Activated CD8-positive, alpha-beta memory T cell treated with anti-CD3 and anti-CD28 coated beads for 48 hours (primary cell): ENCODE results near the gene DCTN5.
"Not testable (repeated sequence)": the region's sequence is repeated elsewhere in the genome, so short reads cannot be mapped to it uniquely, and the experiment has no call there.

Source experiments
- DNase-seq, 3 experiments: peaks; one replicate each; pipeline ENCODE4 v3.0.0-alpha.2; 2020; ENCODE audit warnings: low read depth in 2 of 3, low spot score in 2 of 3

Gene DCTN5

DNA sequence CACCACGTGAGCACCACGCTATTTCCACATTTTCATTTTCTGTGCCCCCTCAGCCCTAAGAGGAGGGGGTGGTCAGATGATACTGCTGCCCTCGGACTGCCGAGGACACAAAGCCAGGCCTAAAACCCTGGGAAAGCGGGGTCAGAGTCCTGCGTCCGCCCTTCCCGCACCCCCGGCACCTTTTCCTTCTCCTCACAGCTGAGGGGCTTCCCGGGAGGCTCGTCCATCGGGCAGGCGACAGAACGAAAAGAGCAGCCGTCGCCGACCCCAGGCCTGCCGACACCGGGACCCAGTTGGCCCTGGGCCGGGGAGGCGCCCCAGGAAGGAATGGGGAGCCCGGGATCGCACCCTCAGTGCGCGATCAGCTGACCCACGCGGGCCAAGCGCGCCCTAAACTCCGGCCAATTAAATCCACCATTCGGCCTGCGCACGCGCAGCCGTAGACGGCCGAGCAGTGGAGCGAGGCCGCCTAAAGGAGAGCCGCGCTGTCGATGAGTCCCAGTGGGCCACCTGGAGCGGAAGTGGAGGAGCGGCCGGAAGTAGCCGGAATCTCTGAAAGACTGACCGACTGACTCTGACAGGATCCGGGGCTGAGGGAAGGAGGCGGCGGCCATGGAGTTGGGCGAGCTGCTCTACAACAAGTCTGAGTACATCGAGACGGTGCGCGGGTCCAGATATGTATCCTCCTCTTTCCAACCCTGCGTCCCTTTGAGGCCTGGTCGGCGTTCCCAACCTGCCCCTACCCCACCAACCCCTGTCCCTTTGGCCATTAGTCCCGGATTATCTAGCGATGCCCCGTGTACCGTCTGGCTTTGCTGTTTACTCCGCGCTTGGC is at the start of gene DCTN5, which contains the start of gene PALB2:
Gene DCTN5 (plus strand): TSS at position 536 of the 835 bp plus-strand sequence. CDS start 77 bp downstream, at position 613.
Gene PALB2 (minus strand): TSS at position 380 of the 835 bp plus-strand sequence. CDS start 153 bp downstream, at position 227.
- DNase-seq, result peak; percentile 57 to 84 (median 71)

DNA sequence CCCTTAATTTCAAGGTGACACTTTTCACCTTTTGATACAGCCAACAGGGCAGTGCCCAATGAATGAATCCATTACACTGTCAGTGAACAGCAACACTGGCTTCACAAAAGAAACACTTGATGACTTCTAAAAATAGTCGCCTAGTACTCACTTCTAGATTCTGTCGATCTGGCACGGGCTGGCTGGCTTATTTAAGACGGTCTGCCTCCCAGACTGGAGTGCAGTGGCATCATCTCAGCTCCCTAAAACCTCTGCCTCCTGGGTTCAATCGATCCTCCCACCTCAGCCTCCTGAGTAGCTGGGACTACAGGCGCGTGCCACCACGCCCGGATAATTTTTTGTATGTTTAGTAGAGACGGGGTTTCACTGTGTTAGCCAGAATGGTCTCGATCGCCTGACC is 47.1 kb upstream of the DCTN5 start:
- DNase-seq, result no peak

DNA sequence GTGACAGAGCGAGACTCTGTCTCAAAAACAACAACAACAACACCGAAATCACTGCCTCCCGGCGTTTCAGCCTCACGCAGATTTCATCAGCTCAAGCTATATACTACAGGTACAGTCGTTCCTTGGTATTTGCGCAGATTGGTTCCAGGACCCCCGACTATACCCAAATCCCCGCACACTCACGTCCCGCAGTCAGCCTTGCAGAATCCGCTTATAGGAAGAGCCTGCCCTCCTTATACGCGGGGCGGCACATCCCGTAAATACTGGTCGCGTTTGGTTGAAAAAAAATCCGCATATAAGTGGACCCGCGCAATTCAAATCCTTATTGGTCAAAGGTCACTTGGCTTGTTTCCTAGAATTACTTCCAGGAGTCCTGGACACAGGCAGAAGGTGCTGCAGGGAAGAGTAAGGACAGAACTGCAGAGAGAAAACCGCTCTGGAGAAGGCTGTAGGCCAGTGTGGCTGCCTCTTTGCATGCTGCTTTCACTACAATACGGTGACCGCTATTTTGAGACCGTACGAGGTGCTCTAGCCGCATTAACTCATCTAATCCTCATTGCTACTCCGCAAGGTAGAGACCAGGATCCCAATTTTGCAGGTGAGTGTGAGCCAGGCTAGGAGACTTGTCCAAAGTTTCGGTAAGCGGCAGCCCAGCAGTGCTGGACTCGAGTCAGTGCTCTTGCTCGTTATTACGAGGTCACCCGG is 45.9 kb upstream of the DCTN5 start:
- peak in 1 of 3 experiments; percentile 4 for DNase-seq

DNA sequence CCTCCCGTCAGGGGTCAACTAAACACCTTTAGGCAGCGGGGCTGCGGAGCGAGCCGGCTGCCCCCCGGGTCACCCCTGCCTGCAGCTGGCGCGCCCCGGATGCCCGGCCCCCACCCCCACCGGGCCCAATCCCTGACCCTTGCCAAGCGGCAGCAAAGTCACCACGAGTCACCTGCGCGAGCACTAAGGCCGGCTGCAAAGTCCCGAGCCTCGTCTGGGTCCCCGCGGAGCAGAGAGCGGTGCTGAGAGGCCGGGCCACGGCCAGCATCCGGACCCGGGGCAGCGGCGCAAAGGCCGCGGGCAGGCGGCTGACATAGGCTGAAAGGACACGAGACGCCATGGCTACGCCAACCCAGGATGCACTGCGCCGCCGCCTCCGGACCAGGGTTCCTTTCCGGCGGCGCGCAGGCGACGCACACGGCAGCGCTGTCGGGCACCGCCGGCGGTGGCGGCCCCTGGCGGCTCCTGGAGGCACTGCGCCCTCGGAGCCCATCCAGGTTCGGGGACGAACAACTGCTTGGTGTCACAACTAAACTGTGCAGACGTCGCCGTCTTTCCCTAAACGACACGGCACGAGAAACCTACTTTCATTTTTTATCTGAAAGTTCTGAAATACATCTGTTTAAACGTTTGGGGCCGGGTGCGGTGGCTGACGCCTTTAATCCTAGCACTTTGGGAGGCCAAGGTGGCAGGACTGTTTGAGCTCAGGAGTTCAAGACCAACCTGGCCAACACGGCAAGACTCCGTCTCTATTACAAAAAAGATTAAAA is 45.1 kb upstream of the DCTN5 start, which contains the start of gene NDUFAB1:
Gene NDUFAB1 (minus strand): TSS at position 366 of the 770 bp plus-strand sequence. CDS start 26 bp downstream, at position 340.
- peak; percentile 75 to 81 (median 77) for DNase-seq

DNA sequence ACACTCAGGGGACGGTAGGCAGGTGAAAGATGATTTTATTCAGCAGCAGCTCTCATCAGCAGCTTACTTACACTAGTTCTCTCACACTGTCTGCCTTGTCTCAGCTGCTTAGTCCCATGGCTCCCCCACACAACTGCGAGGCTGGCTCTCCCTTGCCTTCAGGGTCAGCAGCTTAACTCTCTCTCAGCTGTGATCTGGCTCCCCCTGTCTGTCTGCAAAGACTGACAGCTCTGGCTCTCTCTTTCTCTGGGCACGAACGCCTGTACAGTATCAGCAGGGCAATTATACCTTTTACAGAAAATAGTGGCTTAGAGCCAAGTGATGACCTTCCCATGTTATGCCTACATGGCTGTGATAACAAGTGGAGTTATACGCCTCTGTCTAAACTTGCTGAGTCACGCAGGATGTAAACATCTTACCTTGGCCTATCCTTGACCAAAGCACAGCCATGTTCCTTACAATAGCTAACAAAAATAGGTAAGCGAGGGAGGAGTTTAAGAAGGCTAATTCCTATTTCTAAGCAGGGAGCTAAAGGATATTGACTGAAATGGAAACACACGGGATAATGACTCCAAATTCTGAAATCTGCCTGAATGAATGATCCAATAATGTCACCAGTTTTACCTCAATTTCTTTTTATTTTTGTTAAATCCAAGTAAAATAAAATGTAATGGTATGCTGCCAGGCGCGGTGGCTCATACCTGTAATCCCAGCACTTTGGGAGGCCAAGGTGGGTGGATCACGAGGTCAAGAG is 44.1 kb upstream of the DCTN5 start:
- DNase-seq, result peak in 1 of 3 experiments; percentile 3

DNA sequence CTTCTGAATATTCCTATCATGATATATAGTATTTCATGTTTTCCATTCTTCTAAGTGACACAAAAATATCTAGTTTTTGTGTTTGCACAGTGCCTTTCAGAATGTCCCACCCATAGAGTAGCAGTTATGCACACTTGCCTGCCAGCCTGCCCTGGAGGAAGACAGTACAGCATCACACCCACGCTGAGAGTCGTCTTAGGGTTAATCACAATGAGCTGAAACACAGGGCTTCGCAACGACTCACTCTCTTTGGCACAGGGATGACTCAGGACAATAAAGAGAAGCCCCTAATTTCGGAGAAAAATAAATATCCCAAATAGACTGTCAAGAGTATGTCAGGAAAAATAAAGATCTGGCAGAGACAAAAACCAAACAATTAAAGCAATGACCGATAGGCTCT is 33.5 kb upstream of the DCTN5 start:
- no peak for DNase-seq

DNA sequence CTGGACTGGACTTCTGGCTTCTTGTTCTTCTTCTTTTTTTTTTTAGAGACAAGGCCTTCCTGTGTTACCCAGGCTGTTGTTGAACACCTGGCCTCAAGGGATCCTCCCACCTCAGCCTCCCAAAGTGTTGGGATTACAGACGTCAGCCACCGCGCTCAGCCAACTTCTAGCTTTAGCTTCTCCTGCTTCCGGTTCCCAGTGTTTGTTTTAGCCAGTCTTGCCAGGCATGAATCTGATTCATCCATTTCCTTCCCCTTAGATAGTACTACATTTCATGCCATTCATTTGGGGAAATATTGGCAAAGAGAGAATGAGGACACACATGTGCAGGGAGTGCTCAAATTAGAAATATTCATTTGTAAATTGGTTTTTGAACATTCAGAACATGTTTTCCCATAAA is 33.1 kb upstream of the DCTN5 start:
- DNase-seq, result no peak

DNA sequence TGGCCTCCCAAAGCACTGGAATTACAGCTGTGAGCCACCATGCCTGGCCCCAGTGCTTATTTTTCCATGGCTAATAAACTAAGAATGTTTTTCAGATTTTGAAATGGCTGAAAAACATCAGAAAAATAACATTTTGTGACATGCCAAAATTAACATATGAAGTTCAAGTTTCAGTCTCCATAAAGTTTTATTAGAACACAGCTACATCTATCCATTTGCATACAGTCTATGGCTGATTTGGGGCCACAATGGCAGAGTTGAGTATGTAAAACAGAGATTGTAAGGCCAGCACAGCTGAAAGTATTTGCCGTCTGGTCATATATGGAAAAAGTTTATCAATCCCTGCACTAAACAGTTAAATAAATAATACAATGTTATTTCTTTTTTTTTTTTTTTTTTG is 31.3 kb upstream of the DCTN5 start:
- no peak for DNase-seq

DNA sequence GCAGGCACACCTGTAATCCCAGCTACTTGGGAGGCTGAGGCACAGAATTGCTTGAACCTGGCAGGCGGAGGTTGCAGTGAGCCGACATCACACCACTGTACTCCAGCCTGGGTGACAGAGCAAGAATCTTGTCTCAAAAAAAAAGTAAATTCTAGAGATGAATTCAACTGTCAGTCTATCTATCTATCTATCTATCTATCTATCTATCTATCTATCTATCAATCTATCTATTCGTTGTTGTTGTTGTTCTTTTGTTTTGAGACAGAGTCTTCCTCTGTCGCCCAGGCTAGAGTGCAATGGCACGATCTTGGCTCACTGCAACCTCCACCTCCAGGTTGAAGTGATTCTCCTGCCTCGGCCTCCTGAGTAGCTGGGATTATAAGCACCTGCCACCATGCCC is 30.4 kb upstream of the DCTN5 start:
- not testable (repeated sequence) for DNase-seq

DNA sequence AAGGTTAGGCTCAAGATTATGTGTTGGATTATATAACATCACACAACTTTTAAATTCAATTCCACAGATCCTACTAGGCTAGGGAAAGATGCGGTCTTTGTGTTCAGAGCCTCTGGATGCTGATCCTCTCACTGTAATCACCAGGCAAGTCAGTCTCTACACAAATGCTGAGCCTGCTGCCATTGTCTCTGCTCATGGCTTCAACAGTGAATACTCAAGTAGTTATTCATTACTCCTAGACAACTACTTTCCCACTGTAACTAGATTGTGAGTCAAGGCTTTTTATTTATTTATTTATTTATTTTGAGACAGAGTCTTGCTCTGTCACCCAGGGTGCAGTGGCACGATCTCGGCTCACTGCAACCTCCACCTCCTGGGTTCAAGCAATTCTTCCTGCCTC is 29.3 kb upstream of the DCTN5 start:
- no peak for DNase-seq

DNA sequence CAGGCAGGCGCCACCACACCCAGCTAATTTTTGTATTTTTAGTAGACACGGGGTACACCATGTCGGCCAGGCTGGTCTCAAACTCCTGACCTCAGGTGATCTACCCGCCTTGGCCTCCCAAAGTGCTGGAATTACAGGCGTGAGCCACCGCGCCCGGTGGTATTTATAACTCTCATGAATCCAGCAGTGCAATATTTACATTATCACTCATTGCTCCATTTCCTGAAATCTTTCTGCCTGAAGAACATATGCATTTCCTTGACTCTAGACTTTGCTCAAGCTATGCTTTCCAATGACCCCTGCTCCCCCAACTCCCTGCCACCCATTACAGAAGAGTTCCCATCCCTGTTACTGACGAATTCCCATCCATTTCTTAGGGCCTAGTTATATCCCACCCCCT is 25.5 kb upstream of the DCTN5 start:
- DNase-seq, result no peak

DNA sequence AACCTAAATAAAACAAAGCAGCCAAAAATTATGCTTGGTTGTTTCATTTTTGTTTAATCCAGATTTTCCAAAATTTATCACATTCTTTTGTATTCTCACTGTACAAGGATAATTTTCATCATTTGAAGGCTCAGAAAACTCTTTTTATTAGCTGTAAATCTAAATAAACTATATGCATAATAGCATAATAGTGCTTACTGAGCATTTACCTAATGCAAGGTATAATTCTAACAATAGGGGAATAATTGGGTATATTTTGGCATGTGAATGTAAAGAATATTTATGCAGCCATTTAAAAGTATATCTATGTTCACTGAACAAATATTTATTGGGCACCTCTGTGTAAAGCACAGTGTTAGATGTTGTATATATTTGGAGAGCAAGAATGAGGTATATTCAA is 17.2 kb upstream of the DCTN5 start:
- DNase-seq, result no peak

DNA sequence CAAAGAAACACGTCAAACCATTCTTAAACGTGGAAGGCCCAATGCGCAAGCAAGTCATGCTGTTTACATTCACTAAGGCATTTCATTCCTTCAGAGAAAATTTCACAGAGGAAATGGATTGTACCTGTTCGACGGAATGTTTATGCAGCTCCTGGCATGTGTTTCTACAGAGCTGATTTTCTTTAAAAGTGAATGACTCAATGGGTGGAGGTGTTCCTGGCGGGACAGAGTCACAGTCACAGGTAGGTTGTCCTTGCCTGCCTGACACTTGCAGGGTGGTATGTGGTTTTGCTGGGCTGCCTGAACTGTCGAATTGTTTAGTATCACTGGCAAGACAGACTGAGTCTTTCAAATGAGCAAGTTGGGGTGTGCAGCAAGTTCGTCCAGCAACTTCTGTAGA is 11.8 kb upstream of the DCTN5 start:
- no peak for DNase-seq

DNA sequence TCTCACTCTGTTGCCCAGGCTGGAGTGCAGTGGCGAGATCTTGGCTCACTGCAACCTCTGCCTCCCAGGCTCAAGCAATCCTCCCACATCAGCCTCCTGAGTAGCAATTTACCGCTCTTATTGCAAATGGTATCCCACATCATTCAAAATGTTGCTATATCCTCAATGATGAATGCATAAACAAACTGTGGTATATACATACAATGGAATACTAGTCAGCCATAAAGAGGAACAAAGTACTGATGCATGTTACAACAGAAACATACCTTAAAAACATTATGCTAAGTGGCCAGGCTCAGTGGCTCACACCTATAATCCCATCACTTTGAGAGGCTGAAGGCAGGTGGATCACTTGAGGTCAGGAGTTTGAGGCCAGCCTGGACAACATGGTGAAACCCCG is 9.4 kb upstream of the DCTN5 start:
- DNase-seq, result not testable (repeated sequence)

DNA sequence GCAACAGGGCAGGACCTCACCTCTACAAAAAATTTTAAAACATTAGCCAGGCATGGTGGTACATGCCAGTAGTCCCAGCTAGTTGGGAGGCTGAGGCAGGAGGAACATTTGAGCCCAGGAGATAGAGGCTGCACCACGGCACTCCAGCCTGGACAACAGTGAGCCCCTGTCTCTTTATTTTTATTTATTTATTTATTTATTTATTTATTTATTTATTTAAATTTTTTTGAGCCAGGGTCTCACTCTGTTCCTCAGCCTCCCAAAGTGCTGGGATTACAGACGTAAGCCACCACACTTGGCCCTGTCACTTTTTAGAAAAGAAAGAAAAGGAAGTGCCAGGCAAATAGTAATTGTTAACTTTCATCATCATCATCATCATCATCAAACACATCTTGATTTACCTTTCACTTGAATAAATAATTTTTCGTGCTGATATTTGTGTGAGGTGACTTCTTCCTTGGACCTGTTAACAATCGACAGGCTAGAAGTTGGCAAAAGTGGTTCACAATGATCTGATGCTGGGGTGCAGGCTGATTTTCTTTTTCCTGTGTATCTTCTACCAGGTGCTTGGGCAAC is 6.7 kb upstream of the DCTN5 start:
- no peak for DNase-seq

DNA sequence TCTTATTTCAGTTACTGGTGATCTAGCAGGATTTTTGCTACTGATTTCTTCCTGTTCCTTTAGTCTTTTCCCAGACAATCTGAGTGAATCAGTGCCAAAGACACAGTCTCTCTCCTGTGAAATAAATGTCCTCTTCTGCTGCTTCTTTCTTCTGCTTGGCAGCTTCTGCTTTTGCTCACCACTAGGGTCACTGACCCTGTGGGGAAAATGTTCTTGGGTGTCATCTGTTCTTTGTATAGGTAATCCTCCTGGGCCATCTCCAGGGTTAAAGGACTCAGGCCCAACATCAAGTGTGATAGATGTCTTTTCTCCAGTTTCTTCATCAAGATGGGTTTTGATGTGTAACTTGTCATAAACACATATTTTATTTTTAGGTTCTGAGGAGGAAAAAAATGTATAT is 5.3 kb upstream of the DCTN5 start:
- DNase-seq, result no peak

DNA sequence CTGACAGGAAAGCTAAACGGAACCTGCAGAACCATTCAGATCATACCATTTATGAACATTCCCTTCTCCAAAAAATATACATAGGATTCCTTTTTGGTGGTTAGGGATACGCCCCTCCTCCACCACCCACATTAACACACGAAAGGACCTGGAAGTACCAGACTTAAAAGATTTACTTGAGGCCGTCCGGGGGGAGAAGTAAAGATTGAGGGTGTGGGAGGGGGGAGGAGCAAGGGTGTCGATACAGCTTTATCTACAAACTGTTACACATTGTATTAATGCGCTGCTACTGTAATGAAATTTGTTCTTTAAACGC is 693 bp upstream of the DCTN5 start:
- no peak for DNase-seq

DNA sequence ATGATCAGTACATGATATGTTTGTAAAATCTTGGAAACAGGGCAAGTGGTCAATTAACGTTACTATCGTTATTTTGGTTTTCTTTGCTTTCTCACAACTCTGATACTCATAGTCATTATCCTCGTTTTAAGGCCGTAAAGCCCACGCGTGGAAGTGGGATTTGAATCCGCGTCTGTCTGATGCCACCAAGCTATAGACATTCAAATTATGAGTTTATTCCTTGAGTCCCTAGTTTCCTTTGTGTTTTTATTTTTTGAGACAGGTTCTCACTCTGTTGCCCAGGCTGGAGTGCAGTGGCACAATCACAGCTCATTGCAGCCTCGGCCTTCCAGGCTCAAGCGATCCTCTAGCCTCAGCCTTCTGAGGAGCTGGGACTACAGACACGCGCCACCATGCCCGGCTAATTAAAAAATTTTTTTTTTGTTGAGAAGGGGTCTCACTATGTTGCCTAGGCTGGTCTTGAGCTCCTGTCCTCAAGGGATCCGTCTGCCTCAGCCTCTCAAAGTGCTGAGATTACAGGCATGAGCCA is 1.0 kb downstream of the DCTN5 start:
- DNase-seq, result no peak

DNA sequence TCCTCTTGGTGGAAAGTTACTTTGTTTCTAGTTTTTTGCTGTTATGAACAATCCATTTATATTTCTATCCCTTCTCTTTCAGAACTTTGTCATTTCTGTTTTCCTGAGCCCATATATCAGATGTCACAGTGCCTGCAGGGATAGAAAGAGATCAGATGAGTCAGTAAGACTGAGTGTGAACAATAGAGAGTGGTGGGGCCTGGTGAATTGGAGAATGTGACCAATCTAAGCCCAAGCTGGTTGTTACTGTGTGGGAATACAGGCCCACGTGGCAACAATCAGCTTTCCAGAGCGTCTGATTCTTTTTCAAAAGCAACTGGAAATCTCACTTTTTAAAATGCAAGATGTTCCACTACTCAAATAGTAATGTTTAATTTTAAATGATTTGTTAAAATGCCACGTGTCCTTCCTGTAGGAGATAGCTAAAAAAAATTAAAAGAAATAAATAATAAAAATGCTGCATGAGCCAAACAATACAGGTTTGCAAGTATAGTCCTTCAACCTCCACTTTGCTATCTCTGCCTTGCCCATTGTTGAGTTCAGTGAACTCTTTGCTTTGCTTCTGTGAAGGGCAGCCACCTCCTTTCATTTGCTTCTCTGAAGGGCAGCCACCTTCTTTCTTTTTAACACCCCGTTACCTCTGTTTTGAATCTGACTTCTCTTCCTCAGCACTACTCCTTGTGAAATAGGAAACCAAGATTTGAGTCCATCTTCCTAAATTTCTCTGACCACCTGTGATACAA is 9.6 kb downstream of the DCTN5 start:
- DNase-seq, result no peak
